ENCODE data around the gene FKBP14.
"Not testable (repeated sequence)": the region's sequence is repeated elsewhere in the genome, so short reads cannot be mapped to it uniquely, and the experiment has no call there.

FKBP14 gene

GRCh38 chr7:29991937-29992336 is 34.6 kb downstream of the FKBP14 start:
- no peak for DNase-seq (ENCODE audit: low read depth in 2 of 2)

- no peak for DNase-seq (ENCODE audit: low read depth in 2 of 2)
These were observed 35.6 kb downstream of the FKBP14 start for GRCh38 chr7:29990931-29991330.

GRCh38 chr7:29989257-29989995 is 37.1 kb downstream of the FKBP14 start, which contains the start of gene SCRN1:
Gene SCRN1, minus strand, starts transcription at chr7:29989801. Its CDS starts 20,734 bp downstream, at chr7:29969067.
- DNase-seq (ENCODE audit: low read depth in 2 of 2) = peak in 1 of 2 donors; percentile 7

- DNase-seq (ENCODE audit: low read depth in 2 of 2) = no peak
These were observed 37.9 kb downstream of the FKBP14 start for GRCh38 chr7:29988424-29989256.

GRCh38 chr7:29987811-29988317 is 38.6 kb downstream of the FKBP14 start:
- DNase-seq (ENCODE audit: low read depth in 2 of 2) = no peak

- DNase-seq (ENCODE audit: low read depth in 2 of 2) = no peak
These were observed 39.4 kb downstream of the FKBP14 start for GRCh38 chr7:29987083-29987482.

GRCh38 chr7:29980151-29980550 is 46.4 kb downstream of the FKBP14 start:
- no peak for DNase-seq (ENCODE audit: low read depth in 2 of 2)

GRCh38 chr7:29977886-29978651 is 48.4 kb downstream of the FKBP14 start:
- DNase-seq (ENCODE audit: low read depth in 2 of 2) = no peak

GRCh38 chr7:29976673-29977415 is 49.7 kb downstream of the FKBP14 start:
- no peak for DNase-seq (ENCODE audit: low read depth in 2 of 2)

- no peak for DNase-seq (ENCODE audit: low read depth in 2 of 2)
These were observed 50.2 kb downstream of the FKBP14 start for GRCh38 chr7:29976266-29976665.

GRCh38 chr7:29975561-29975960 is 50.9 kb downstream of the FKBP14 start:
- no peak for DNase-seq (ENCODE audit: low read depth in 2 of 2)

- no peak for DNase-seq (ENCODE audit: low read depth in 2 of 2)
These were observed 52.2 kb downstream of the FKBP14 start for GRCh38 chr7:29974286-29974685.

- no peak for DNase-seq (ENCODE audit: low read depth in 2 of 2)
These were observed 54.2 kb downstream of the FKBP14 start for GRCh38 chr7:29972315-29972669.

GRCh38 chr7:29971566-29972314 is 54.8 kb downstream of the FKBP14 start:
- DNase-seq (ENCODE audit: low read depth in 2 of 2) = no peak

- no peak for DNase-seq (ENCODE audit: low read depth in 2 of 2)
These were observed 56.3 kb downstream of the FKBP14 start for GRCh38 chr7:29970158-29970557.

- DNase-seq (ENCODE audit: low read depth in 2 of 2) = no peak
These were observed 56.8 kb downstream of the FKBP14 start for GRCh38 chr7:29969738-29970137.

GRCh38 chr7:29968683-29969395 is 57.7 kb downstream of the FKBP14 start:
- no peak for DNase-seq (ENCODE audit: low read depth in 2 of 2)

- DNase-seq (ENCODE audit: low read depth in 2 of 2) = no peak
These were observed 61.5 kb downstream of the FKBP14 start for GRCh38 chr7:29965030-29965429.

GRCh38 chr7:29962035-29962434 is 64.5 kb downstream of the FKBP14 start:
- no peak for DNase-seq (ENCODE audit: low read depth in 2 of 2)

- DNase-seq (ENCODE audit: low read depth in 2 of 2) = not testable (repeated sequence)
These were observed 64.9 kb downstream of the FKBP14 start for GRCh38 chr7:29961611-29962010.
